ENCODE results near the gene ASPHD2. TPM values are rescaled to one million over a fixed set of nuclear protein-coding genes. Genes with fewer than 3 reads are reported as not detected.
"Not testable (repeated sequence)": the region's sequence is repeated elsewhere in the genome, so short reads cannot be mapped to it uniquely, and the experiment has no call there.

ASPHD2 gene
- total RNA-seq, 1 experiment from 2014 or later: 4.0 TPM

DNA sequence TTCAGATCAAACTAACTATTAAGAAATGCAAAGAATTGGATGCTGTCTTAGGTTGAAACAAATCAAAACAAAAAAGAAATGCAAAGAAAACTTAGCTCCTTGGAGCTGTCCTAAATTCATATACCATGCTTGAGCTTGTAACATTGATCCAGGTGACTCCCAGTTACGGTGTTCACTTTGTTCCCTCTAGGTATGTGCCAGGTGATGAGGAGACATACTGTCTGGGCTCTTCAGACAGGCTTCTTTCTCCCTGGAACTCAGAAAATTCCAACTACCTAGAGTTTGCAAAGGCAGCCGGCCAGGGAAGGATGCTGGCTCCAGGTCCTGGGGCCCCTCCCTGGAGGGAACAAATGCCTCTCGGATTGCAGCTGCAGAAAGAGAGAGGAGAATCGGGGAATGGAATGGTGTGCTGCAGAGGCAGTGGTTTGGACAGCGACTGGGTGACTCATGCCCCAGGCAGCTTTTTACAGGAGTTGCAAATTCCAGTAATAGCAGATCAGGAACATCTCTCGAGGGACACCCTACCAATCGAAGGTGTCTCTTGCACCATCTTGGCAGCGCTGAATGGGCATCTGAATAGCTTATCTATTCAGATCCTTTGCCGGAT is 12.3 kb upstream of the ASPHD2 start:
- DNase-seq (ENCODE audit: low spot score): peak; percentile 73

DNA sequence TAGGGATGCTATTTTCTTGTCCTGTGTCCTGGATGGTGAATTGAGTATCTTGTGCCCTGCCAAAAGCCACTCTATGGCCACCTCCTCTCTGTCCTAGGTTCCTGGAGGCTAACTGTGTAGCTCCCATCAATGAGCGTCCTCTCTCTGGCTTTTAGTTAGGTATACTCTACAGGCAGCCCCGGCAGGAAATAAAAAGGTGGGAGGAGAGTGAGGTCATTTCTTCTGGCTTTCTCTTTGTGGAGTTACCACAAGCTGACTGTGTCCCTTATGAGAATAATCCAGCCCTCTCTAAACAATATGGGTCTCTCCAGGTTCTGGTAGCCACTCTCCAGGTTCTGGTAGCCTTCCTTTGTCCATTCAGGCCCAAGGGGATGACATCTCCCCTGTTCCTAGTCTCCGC is 11.7 kb upstream of the ASPHD2 start:
- peak; percentile 4 for DNase-seq (ENCODE audit: low spot score)

DNA sequence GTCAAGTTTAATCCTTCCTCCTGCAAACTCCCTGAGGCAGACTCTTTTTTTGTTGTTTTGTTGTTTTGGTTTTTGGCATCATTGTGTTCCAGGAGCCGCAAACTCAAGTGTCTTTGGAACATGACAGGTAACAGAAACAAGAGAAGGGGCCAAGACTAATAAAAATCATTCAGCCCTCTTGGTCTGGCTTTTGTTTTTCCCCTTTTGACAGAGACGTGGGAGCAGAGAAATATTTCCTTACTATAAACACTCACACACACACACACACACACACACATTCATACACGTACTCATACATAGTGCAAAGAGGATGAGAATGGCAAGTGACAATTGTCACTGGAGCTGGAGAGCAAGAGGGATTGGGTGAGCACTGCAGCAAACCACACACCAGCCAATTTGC is 10.4 kb upstream of the ASPHD2 start:
- no peak for DNase-seq (ENCODE audit: low spot score)

DNA sequence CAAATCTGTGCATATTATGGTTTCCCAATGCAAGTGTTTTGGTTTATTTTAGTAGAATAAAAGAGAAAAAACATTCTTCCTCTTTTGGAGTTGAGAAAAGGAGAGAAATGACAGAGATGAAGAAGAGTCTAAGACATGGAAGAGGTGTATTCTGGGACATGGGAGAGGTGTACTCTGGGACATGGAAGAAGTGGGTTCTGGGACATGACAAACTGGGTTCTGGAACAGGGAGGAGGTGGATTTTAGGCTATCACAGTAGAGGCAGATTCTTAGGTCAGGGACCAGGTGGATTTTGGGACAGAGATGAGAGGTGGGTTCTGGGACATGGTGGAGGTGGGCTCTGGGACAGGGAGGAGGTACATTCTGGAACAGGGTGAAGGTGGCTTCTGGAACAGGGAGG is 2.1 kb upstream of the ASPHD2 start:
- no peak for DNase-seq (ENCODE audit: low spot score)

DNA sequence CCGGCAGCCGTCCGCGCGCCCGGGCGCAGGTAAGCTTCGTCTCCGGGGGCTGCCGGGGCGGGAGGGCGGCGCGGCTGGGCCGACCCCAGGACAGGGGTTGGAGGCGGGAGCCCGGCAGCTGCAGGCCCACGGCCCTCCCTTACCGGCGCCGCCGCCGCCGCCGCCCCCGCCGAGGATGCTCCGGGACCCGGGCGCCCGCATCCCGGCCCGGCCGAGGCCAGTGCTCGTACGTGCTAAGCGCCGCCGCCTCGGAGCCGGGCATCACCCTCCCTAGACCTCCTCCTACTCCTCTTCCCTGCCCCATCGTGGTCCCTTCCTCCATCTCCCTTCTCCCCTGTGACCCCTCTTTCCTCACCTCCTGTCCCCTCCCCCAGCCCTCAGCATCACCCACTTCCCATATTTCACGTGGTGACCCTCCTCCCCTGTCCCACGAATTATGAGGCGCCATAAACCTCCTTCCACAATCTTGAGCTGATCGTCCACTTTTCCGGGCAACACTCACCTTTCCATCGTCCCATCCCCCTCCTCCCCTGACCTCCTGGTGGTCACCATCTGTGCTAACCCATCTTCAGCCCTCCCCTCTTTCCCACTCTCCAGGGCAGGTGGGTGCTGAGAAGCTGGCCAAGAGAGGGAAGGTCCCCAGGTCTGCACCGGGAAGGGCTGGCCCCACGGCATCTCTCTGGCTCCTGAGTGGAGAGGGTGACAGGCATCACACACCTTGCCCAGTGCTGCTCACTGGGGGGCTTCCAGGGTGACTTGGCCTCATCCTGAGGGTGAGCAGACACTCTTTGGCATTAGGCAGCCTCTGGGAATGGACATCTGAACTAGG is 612 bp downstream of the ASPHD2 start:
- no peak for DNase-seq (ENCODE audit: low spot score)

DNA sequence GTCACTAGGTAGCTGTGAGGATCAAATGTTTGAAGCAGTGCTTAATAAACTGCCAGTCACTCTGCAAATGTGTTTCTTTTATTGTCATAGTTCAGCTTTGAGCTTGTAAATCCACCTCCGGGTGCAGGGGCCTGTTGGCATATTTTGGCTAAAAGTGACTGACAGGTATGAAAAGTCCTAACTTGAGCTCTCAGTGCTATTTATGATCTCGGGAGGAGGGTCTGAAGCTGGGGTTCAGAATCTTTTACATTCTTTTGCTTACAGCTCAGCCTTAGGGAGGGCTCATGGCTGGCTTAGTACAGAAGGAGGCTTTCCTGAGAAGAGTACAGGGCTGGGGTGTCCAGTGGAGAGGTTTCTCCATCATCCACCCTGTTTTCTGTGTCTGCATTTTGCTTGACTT is 1.5 kb downstream of the ASPHD2 start:
- no peak for DNase-seq (ENCODE audit: low spot score)

DNA sequence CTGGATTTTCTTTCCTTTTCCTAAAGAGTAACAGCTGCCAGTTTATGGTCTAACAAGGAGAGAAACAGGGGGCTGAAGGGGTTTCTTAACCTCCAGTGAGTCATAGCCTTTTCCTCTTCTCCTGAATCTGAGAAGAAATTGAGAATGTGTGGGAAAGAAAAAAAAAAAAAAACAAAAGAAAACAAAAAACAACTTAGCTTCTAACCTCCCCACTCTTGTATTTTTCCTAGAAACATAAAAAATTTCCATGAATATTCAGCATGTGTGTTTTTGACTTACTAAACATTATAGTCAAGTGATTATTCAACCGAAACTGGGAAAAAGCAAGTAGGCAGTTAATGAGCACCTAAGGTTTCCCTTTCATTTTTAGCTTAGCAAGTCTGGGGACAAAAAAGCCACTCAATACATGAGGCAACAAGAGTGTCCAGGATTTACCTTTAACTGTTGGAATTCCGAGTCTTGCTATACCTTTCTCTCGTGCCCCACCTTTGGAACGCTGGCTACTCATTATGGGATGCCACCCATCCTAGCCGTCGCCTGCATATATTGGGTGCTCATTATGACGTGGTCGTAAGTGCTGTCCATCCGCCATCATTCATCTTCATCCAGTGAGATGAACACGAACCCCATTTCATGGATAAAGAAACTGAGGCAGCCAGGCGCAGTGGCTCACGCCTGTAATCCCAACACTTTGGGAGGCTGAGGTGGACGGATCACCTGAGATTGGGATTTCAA is 2.4 kb downstream of the ASPHD2 start:
- DNase-seq (ENCODE audit: low spot score): no peak

DNA sequence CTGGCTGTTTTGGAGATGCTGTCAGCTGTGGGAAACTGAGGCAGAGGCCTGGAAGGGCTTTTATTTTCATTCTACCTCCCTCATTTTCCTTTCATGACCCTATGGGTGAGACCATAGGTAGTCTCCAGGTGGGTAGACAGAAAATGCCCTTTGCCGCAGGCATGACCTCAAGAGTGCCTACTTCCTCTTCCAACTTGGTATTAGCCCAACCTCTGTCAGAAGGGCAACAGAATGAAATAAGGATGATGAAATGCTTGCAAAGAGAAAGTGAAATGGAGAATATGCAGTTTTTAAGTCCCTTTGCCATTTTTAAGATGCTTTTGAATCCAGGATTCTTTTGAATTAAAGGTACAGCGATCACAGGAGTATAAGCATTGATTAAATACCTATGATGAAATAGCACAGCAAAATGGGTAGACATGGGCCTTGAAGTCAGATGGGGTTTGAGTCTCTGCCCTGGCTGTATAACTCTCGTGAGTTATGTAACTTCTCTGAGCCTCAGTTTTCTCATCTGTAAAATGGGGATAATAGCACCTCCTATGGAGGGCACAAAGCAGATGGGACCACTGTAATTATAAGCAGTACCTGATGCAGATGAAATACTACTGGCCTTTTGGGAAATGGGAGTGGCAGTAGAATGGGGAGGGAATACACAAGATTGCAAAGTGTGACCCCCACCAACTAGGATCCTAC is 3.7 kb downstream of the ASPHD2 start:
- DNase-seq (ENCODE audit: low spot score): no peak

DNA sequence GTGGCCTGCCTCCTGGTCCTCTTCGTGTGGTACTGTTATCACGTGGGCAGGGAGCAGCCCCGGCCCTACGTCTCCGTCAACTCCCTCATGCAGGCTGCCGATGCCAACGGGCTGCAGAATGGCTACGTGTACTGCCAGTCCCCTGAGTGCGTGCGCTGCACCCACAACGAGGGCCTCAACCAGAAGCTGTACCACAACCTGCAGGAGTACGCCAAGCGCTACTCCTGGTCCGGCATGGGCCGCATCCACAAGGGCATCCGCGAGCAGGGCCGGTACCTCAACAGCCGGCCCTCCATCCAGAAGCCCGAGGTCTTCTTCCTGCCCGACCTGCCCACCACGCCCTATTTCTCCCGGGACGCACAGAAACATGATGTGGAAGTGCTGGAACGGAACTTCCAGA is 4.7 kb downstream of the ASPHD2 start:
- no peak for DNase-seq (ENCODE audit: low spot score)

DNA sequence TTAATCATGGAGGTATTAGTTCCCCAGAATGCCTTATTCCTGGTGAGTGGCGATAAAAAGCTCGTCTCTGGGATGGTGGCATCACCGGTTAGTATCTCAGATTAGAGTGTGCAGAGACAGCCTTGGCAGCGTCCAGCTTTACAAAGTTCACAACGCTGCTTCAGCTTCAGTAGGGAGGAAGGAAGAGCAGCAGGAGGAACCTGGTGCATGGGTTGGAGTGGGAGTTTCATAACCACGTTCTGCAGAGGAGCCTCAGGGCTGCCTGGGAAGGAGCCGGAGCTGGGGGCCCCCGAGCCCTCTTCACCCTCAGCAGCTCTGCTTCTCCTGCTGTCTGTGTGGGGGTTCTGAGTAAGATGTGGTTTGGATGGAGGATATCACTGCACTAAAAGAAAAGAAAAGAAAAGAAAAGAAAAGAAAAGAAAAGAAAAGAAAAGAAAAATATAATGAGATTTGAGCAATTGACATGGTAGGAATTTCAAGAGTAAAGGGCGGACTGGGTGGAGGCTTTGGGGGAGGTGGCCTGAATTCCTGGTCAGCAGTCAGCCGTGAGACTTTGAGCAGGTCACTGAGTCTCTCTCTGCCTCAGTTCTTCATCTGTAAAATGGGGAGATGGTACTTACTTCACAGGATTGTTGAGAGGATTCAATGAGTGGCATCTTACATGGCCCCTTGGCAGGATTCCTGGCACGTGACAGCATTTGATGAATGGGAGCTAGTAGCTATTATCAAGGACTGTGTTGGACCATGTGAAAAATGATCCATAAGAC is 6.5 kb downstream of the ASPHD2 start:
- no peak for DNase-seq (ENCODE audit: low spot score)

DNA sequence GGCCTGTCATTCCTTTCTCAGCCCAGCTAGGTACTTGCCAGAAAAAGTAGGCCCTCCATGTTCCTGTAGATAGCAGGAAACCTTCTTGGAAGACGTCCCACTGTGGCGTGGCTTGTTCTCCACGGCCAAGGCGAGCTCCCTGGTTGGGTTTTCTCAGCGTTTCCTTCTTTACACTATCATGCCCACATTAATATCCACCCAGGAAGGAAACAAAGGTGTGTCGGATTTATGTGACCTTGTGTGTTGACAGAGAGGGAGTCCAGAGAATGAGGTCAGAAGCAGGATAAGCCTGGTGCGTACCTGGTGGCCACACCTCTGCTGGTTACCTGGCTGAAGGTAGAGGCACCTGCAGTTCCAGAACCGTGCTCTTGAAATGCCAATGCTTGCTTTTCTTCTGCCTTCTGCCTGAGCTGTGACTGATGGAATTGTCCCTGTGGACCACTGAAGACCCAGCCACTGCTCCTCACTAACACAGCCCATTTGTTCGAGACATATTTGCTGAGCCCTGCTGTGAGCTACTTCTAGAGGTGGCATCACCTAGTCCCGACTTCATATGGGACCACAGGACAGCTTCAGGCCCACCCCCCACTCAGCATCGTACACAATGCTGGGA is 7.9 kb downstream of the ASPHD2 start:
- no peak for DNase-seq (ENCODE audit: low spot score)

DNA sequence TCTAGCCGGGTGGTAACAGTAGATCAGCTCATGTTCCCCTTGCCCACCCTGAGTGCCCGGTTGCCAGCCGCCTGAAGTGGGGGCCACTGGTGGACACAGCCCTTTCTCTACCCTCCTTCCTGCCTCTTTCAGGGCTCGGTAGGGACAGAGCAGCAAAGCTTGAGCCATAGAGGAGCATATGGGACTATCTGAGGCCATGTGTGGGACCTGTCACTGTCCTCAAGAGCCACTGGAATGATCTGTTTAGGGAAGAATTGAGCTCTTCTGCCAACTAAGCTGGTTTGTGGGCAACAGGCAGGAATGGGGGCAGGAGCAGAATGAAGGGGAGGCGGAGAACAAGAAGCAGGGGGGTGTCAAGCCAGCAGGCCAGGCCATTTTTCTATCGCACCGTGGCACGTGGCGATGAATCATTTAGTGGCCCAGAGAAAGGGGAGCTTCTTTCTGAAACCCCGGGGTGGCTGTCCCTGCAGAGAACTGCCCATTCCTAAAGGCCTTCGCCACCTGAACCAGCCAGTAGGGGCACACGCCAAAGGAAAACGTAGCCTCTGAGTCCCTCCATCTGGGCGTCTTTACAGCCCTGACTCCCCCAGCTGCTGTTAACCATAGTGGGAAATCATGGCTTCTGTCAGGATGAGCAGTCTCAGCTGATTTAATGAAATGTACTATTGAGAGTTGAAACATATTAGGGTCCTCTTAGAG is 8.8 kb downstream of the ASPHD2 start:
- no peak for DNase-seq (ENCODE audit: low spot score)

DNA sequence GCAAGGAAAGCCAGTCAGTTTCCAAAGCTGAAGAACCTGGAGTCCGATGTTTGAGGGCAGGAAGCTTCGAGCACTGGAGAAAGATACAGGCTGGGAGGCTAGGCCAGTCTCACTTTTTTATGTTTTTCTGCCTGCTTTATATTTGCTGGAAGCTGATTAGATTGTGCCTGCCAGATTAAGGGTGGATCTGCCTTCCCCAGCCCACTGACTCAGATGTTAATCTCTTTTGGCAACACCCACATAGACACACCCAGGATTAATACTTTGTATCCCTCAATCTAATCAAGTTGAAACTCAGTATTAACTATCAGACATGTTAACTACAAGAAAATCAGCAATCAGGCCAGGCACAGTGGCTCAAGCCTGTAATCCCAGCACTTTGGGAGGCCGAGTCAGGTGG is 9.7 kb downstream of the ASPHD2 start:
- DNase-seq (ENCODE audit: low spot score): not testable (repeated sequence)

DNA sequence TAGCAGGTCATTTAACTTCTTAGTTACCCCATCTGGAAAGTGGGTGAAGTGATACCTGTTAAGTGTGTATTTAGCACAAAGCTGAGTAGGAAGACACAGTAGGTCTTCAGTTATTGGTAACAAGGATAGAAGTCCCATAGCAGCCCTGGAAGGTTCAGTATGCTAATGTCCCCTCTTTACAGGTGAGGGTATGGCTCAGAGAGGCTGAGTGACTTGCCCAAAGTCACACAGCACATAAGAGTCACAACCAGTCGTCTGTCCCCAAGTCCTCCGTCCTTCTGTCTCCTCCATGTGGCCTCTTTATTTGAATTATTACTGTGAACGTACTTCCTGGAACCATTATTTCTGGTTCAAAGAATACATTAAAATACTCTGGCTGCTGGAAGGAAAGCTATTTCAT is 10.5 kb downstream of the ASPHD2 start:
- DNase-seq (ENCODE audit: low spot score): no peak

DNA sequence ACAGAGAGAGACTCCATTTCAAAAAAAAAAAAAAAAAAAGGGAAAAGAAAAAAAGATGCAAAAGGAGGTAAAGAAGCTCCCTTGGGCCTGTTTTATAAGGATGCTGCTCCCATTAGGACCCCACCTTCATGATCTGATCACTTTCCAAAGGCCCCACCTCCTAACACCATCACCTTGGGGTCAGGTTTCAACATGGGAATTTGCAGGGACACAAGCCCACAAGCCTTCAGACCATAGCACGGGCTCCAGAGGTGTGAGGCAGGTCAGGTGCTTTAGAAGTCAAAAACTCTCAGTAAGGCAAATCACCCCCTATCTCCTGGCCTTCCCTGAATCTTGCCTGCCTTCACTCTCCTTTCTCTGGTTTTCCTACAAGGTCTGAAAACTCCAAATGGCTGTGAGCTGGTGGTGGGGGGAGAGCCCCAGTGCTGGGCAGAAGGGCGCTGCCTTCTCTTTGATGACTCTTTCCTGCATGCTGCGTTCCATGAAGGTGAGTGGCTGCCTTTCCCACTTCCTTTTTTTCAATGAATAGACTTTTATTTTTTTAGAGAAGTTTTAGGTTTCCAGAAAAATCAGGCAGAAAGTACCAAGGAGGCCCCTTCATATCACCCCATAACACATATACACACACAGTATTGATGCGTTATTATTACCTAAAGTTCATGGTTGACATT is 13.2 kb downstream of the ASPHD2 start:
- DNase-seq (ENCODE audit: low spot score): no peak

DNA sequence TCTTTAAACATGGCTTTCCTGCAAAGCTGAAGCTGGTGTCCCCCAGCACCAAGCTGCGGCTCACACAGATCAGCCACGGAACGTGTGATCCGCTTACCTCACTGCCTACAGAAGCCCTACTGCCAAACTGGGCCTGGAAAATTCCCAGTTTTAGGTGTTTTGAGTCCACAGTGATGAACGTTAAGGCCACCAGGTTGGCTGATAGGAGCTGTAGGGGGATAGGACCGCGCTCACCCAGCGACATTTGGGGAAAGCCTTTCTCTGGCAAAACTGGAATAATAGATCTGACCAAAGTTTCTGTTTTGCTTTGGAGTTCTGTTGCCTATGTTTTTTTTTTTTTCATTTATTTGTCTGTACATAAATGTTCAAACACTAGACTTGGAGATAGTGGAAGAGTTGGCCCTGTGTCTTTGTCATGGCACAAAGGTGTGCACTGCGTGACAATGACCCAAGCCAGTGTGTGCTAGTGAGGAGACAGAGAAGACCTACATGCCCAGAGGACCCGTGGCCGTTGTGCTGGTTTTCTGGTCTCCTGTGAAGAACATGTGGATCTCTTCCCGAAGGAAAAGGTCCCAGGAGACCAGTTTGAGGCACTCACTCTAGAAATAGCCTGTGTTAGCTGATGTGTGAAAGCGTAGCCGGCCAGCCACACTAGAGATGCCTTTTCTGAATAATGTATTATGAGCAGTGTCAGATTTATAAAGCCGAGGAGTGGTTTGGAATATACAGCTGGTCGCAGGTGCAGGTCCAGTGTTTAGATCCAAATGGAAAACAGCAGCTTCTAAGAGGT is 15.0 kb downstream of the ASPHD2 start:
- no peak for DNase-seq (ENCODE audit: low spot score)

DNA sequence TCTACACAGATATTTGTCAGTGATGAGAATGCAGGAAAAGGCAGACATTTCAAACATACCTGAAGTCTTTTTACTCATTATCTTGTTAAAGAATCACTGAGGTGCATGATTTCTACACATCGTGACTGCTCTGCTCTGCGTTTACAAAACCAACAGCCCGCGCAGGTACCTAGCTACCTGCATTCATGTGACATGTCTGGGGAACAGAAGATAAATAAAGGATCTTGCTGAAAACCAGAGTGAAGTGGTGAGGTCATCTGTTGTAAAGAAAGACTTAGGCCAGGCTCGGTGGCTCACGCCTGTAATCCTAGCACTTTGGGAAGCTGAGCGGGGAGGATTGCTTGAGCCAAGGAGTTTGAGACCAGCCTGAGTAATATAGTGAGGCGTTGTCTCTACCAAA is 15.7 kb downstream of the ASPHD2 start:
- no peak for DNase-seq (ENCODE audit: low spot score)

DNA sequence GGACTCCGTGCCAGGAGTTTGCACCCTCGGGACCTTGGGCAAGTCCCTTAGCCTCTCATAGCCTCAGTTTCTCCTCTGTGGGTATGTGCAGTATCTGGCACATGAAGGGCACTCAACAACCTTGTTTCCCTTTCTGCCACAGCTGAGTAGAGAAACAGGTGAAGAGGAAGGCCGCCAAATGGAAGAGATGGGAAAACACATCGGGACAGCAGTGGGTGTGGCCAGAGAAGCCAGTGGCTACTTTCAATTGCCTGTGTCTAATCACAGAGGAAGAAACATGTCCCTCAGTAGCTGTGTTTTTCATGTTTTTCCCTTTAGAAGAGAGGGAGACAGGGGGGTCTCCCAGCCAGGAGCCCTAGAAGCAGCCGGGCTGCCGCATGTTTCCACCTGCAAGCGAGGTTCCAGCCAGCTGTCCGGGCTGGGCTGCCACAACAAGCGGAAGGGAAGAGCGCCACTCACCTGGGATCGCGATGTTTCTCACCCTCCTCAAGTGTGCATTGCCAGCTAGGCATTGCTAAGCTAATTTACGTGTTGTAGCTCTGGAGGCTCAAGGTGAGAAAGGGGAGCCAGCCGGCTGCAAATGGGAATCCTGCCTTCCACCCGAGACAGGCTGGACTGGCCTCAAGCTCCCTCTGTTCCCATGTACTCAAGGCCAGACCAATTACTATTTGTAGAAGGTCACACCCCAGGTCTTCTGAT is 16.7 kb downstream of the ASPHD2 start:
- no peak for DNase-seq (ENCODE audit: low spot score)
